ENCODE results near the gene DNAJC6. TPM values are rescaled to one million over a fixed set of nuclear protein-coding genes. Genes with fewer than 3 reads are reported as not detected.

Gene DNAJC6
- total and polyA plus RNA-seq, 2 of the 13 experiments (the other 11 are each of a cell fraction or from before 2014, with no cell fraction given), result 1.0 to 1.6 TPM

DNA sequence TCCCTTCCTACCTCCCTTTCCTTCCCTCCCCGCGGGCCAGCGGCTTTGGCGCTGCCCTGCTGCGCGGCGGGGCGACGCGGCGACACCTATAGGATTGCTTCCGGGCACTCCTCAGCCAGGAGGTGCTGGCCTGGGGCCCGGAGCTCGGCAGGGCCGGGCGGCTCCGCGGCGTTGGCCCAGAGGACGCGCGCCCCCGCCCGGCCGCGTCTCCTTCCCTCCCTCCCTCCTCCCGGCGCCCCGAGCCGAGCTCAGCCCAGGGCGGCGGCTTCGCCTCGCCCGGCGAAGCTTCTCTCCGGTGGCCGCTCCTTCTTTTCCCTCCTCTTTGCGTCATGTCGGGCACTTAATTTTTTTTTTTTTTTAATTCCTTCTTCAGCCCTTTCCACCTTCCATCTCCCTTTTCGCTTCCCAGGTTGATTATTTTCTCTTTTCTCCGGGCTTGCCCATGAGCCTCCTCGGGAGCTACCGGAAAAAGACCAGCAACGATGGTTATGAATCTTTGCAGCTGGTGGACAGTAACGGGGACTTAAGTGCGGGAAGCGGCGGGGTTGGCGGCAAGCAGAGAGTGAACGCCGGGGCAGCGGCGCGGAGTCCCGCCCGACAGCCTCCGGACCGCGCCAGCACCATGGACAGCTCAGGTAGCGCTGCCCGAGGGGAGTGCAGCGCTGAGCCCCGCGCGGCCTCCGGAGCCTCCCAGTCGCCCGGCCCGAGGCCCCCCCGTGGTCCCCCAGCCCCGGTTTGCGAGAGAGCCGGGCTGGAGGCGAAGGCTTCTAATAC lies at the start of gene DNAJC6 (continued):
- TF ChIP-seq ZXDC (CRISPR knock-in tag; IDR thresholded peaks at IDR 0.05), result peak; percentile 77; the same call in 1 of the 2 replicates
- TF ChIP-seq ZNF510 (CRISPR knock-in tag; IDR thresholded peaks at IDR 0.05; ENCODE audit: low read depth), result peak; percentile 80; the same call in 1 of the 2 replicates
- TF ChIP-seq REXO4 (CRISPR knock-in tag; IDR thresholded peaks at IDR 0.05; ENCODE audit: borderline replicate concordance), result 0 out of 2 replicates have a peak, but pooled peaks have one; percentile 66
- peak; percentile 61; the same call in 1 of the 2 replicates for TF ChIP-seq ZNF12 (CRISPR knock-in tag; IDR thresholded peaks at IDR 0.05)
- TF ChIP-seq TFE3 (CRISPR knock-in tag; IDR thresholded peaks at IDR 0.05), result peak; percentile 83; the same call in 1 of the 2 replicates
- TF ChIP-seq, protein P1, sequence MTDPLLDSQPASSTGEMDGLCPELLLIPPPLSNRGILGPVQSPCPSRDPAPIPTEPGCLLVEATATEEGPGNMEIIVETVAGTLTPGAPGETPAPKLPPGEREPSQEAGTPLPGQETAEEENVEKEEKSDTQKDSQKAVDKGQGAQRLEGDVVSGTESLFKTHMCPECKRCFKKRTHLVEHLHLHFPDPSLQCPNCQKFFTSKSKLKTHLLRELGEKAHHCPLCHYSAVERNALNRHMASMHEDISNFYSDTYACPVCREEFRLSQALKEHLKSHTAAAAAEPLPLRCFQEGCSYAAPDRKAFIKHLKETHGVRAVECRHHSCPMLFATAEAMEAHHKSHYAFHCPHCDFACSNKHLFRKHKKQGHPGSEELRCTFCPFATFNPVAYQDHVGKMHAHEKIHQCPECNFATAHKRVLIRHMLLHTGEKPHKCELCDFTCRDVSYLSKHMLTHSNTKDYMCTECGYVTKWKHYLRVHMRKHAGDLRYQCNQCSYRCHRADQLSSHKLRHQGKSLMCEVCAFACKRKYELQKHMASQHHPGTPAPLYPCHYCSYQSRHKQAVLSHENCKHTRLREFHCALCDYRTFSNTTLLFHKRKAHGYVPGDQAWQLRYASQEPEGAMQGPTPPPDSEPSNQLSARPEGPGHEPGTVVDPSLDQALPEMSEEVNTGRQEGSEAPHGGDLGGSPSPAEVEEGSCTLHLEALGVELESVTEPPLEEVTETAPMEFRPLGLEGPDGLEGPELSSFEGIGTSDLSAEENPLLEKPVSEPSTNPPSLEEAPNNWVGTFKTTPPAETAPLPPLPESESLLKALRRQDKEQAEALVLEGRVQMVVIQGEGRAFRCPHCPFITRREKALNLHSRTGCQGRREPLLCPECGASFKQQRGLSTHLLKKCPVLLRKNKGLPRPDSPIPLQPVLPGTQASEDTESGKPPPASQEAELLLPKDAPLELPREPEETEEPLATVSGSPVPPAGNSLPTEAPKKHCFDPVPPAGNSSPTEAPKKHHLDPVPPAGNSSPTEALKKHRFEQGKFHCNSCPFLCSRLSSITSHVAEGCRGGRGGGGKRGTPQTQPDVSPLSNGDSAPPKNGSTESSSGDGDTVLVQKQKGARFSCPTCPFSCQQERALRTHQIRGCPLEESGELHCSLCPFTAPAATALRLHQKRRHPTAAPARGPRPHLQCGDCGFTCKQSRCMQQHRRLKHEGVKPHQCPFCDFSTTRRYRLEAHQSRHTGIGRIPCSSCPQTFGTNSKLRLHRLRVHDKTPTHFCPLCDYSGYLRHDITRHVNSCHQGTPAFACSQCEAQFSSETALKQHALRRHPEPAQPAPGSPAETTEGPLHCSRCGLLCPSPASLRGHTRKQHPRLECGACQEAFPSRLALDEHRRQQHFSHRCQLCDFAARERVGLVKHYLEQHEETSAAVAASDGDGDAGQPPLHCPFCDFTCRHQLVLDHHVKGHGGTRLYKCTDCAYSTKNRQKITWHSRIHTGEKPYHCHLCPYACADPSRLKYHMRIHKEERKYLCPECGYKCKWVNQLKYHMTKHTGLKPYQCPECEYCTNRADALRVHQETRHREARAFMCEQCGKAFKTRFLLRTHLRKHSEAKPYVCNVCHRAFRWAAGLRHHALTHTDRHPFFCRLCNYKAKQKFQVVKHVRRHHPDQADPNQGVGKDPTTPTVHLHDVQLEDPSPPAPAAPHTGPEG (CRISPR knock-in tag; IDR thresholded peaks at IDR 0.05), result peak; percentile 90; the same call in 1 of the 2 replicates
- TF ChIP-seq ZSCAN20 (CRISPR knock-in tag; IDR thresholded peaks at IDR 0.05; ENCODE audit: borderline replicate concordance), result peak; percentile 98
- no peak for TF ChIP-seq GTF2F1 (IDR thresholded peaks at IDR 0.05; ENCODE audit: low read length)
- no peak for TF ChIP-seq PLRG1 (conservative IDR thresholded peaks at IDR 0.05)
- TF ChIP-seq ZNF674 (CRISPR knock-in tag; IDR thresholded peaks at IDR 0.05; ENCODE audit: low read depth), result 0 out of 2 replicates have a peak, but pooled peaks have one; percentile 79
- TF ChIP-seq NFIC (IDR thresholded peaks at IDR 0.05; ENCODE audit: low read length), result no peak
- TF ChIP-seq, protein P2, sequence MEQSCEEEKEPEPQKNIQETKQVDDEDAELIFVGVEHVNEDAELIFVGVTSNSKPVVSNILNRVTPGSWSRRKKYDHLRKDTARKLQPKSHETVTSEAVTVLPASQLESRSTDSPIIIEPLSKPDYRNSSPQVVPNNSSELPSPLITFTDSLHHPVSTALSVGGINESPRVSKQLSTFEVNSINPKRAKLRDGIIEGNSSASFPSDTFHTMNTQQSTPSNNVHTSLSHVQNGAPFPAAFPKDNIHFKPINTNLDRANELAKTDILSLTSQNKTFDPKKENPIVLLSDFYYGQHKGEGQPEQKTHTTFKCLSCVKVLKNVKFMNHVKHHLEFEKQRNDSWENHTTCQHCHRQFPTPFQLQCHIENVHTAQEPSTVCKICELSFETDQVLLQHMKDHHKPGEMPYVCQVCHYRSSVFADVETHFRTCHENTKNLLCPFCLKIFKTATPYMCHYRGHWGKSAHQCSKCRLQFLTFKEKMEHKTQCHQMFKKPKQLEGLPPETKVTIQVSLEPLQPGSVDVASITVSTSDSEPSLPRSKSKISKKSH (CRISPR knock-in tag; IDR thresholded peaks at IDR 0.05; ENCODE audit: borderline replicate concordance), result peak; percentile 76; the same call in 1 of the 2 replicates
- peak; percentile 96; the same call in 1 of the 2 replicates for TF ChIP-seq ZNF333 (CRISPR knock-in tag; IDR thresholded peaks at IDR 0.05; ENCODE audit: borderline replicate concordance)
- peak; percentile 84 for TF ChIP-seq E2F5 (CRISPR knock-in tag; conservative IDR thresholded peaks at IDR 0.05)
